HG02943 (cell line): ENCODE results near the gene ADAMTS1.

Experiments used
- ATAC-seq: cut with Tn5 transposase; IDR thresholded peaks from one replicate; pipeline ENCODE4 v1.9.1; 2021; ENCODE audit warnings: mild to moderate bottlenecking, low read depth, moderate library complexity; ENCODE audit not compliant: unreplicated experiment

Gene ADAMTS1

DNA sequence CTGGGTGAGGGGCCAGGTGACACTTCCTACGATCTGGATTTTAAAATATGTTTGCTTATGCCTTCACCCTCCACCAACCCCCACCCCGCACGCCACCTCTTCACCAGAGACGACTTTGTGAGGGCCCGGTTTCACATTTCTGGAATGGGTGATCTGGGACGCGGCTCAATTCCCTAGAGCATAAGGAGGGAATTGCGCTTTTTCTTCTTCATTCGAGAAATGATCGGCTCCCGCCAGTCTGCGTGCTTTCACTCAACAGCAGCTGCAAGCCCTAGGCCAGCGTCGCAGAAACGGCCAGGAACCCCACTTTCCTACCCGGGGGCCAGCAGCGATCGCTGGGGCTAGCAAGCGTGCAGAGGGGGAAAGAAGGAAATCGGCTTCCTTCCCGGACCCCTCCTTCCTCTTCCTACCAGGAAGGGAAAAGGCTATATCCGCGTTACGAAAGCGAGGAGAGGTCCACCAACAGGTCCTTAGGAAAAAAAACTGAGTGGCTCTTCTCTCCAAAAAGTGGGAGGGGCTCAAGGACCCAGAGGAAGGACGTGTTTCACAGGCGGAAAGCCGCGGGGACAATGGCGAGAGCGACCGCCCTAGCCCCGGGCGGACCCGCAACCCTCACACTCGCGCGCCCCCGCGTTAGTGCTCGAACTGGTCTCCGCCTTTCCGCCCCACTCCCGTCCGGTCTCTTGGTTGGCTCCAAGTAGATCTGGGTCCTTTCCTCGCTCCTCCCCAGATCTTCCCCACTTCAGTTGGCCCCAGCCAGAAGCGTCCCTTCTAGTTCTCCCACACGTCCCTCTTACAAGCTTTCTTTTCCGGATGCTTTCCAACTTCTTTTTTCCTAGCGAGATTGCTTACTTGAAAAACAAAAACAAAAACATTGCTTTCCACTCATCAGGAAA is 1.1 kb upstream of the ADAMTS1 start:
- ATAC-seq = no peak

DNA sequence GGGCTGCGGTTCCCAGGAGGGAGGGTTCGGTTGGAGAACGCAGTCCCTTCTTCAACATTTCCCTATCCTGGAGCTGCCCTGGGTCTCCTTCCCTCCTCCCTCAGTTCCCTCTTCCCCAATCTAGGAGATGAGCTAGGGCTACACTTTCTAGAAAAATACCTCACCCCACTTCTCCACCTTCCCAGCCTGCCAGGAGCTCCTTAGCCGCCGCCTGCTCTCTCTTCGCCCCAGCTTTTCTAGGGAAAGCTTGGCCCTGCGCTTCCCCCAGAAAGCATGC is 488 bp upstream of the ADAMTS1 start:
- ATAC-seq = no peak

DNA sequence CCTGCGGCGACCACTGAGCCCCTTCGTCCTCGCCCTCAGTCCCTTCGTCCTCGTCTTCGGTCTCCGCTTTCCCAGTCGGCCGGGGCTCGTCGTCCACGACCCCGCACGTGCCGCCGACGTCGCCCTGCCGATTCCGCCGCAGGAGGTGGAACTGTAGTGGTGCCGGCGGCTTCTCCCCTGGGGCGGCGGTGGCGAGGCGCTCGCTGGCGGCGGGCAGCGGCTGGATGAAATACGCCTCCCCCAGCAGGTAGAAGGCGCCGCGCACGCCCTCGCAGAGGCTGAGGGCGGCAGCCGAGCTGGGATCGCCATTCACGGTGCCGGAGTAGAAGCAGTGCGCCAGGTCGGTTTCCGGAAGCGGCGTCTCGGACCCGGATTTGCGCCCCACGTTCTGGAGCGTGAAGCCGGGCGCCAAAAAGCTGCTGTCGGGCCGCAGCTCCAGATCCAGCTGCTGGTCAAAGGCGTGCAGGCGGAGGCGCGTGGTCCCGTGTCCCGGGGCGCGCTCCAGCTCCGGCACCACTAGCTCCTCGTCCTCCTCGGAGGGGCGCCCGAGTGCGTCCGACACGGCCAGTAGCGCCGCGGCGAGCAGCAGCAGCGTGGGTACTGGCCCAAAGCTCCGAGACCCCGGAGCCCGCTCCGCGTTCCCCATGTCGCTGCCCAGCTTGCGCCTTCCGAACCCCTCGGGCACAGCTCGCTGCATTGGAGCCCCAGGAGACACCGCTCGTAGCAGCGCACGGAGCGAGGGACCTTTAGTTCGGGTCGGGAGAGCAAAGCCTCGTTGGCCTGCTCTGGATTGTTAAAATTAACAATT is 747 bp downstream of the ADAMTS1 start:
- ATAC-seq = no peak

- no peak for ATAC-seq
These were observed 1.3 kb downstream of the ADAMTS1 start for GRCh38 chr21:26843933-26844257.

GRCh38 chr21:26842974-26843932 is 2.0 kb downstream of the ADAMTS1 start:
- no peak for ATAC-seq

GRCh38 chr21:26842300-26842699 is 2.9 kb downstream of the ADAMTS1 start:
- no peak for ATAC-seq

- no peak for ATAC-seq
These were observed 4.3 kb downstream of the ADAMTS1 start for GRCh38 chr21:26840912-26841311.

DNA sequence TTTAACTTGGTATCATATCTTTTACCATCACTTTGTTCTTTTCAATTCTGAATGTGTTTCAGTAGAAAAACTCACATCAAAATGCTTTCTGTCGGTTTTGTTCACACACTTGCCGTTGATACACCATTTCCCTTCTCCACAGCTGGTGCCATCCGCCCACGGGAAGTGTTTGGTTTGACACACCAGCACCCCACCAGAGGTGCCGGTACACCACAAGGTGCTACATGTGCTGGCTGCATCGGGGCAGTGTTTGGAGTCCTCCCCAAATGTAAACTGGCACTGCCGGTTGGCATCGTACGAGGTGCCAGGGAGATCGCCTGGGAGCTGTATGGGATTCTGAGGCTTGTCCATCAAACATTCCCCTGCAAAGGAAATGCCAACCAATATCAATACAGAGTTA is 5.0 kb downstream of the ADAMTS1 start:
- no peak for ATAC-seq

- ATAC-seq = no peak
These were observed 7.7 kb downstream of the ADAMTS1 start for GRCh38 chr21:26837539-26837938.

DNA sequence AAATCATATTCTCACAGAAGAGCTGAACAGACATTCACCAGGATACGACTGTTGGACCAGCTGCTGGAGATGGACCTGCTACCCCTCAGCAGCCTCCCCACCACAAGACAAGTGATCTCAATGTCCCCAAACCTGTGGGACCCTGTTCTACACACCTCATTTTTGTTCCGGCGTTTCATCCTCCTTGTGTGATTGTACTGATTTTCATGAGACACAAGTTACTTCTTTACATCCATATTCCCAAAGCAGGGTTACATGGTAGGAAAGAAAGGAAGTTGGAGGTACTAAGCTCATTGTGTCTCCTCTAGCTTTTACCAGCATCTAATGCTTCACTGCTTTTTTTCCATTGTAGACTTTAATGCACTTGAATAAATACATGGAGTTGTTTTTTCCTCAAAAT is 8.7 kb downstream of the ADAMTS1 start:
- no peak for ATAC-seq

- ATAC-seq = no peak
These were observed 9.4 kb downstream of the ADAMTS1 start for GRCh38 chr21:26835714-26836265.

GRCh38 chr21:26835027-26835713 is 10.0 kb downstream of the ADAMTS1 start:
- no peak for ATAC-seq

DNA sequence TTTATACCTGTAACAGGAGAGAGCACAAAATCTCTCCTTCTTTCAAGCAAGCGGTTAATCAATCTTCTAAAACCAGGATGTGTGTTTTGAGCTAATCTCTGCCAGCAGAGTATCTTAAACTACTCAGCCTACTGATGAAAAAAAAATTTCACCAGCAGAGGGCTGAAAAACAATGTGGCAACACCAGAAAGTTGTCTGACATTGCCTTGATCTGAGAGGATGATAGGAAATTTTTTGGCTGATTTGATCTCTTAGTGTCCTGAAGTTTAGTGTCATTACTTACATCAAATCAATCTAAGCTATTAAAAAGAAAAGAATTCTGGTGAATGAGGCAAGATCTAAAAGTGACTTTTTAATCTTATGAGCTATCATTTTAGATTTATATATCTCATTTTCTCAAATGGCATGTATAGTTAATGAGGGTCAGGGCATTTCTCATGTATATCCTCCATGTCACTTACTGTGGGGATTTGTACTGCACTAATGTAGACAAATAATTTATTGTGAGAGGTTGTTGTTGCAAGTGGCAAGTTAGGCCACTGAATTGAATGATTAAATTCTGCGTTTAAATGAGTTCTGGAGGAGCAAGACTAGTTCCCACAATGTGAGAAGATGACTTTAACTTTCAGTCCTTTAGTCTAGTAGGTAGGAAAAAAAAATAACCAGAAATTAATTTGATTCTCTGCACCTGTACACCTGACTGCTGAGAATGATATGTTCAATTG is 10.9 kb downstream of the ADAMTS1 start:
- ATAC-seq = no peak

DNA sequence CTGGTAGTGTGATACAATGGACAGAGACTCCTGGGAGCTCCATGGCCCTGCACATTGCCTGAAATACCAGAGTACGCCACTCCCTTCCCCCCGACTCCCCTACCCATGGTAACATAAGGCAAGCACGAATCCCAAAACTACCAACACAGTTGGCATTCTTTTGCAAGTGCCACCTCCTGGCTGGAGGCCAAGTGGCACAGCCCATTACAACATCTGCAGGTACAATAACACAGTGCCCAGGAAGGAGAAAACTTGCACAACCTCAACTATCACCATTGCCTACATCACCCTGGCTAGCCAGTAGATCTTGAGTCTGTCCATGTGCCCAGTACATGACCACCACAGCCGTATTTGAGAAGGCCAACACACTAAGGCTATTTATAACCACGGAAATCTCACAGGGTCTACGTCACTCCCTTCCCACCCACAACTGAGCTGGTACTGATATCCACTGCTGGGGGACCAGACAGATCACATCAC is 11.7 kb downstream of the ADAMTS1 start:
- no peak for ATAC-seq

- ATAC-seq = no peak
These were observed 12.2 kb downstream of the ADAMTS1 start for GRCh38 chr21:26833011-26833410.

- ATAC-seq = no peak
These were observed 12.7 kb downstream of the ADAMTS1 start for GRCh38 chr21:26832546-26832945.

DNA sequence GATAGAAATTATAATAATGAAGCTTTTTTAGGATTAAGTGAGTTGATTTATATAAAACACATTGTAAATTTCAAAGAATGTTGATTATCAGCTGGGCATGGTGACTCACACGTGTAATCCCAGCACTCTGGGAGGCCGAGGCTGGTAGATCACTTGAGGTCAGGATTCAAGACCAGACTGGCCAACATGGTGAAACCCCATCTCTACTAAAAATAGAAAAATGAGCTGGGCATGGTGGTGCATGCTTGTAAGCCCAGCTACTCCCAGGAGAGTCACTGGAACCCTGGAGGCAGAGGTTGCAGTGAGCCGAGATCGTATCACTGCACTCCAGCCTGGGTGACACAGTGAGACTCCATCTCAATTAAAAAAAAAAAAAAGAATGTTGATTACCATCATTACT is 18.4 kb downstream of the ADAMTS1 start:
- ATAC-seq = no peak

- ATAC-seq = no peak
These were observed 24.7 kb downstream of the ADAMTS1 start for GRCh38 chr21:26820509-26820908.

DNA sequence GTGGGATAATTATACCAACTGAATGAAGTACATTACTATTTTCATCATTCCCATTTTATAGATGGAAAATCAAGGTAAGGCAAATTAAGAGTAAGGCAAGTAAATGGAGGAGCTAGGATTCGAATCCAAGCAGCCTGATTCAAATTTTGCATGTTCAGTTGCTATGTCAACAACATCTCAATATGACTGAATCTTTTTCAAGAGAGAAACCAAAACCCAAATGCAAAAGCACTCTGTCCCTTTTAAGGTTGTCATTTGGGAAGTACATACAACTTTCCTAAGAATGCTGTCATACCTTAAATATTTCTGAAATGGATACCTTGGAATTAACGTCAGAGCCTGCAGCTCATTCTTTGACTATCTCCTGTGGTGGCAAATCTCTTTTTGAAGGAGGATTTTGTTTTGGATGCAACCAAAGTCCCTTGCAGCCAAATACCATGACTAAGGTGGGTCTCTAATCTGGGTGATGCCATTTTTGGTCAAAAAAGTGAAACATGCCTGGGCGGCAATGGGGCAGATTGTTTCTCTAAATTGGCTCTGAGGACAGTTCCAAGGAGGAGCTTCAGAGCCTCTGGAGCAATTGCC is 25.4 kb downstream of the ADAMTS1 start:
- ATAC-seq = no peak
